C4-2B (cell line): ENCODE measurements around the gene THEM5.

Source experiments
- H3K27ac ChIP-seq: fragments of 450-650 bp; 2 replicates; pipeline ENCODE4 v1.5.1; 2017
- ZFX ChIP-seq: fragments of 450-650 bp; IDR thresholded peaks from 2 replicates; pipeline ENCODE4 v1.6.1; 2017
- TF ChIP-seq, protein P1 (sequence below): fragments of 450-650 bp; conservative IDR thresholded peaks from 2 replicates; pipeline ENCODE4 v1.5.1; 2017; ENCODE audit warnings: mild to moderate bottlenecking

The THEM5 gene

DNA sequence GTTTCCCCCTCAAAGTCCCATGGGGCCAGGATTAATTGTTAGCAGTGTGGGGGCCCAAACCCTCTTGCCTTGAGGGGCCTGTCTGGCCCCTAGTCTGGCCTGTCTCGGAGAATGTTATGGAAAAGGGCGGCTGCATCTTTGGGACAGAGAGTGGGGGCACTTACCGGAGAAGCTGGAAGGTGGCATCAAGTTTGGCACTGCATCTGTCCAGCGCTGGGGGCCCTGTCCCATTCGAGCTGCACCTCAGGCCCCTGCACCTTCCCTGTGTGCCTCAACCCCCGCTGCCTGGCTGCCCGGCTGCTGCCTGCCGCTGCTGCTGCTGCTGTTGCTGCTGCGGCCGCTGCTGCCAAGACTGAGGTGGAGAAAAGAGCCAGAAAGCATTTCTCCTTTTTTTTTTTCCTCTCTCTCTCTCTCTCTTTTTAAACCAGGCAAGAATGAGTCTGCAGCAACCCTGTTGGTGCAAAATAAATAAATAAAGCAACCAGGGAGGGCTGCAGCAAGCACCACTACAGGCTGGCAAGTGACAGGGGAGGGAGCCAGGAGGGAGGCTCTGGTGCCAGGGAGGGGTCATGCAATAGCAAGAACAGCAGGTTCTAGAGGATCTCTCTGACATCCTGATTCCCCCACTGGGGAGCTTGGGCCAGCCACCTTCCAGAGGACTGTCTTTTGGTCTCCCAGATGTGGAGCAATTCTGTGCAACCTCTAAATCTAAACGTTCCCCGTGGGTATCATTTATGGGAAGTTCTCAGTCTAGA lies 48.3 kb downstream of the THEM5 start, which contains the start of gene LINGO4:
Gene LINGO4, minus strand, starts transcription at position 354 of the 755 bp plus-strand sequence. CDS start 2,715 bp downstream, outside the sequence.
- no peak within 1 kb of the TSS for H3K27ac ChIP-seq
- TF ChIP-seq, protein P1, sequence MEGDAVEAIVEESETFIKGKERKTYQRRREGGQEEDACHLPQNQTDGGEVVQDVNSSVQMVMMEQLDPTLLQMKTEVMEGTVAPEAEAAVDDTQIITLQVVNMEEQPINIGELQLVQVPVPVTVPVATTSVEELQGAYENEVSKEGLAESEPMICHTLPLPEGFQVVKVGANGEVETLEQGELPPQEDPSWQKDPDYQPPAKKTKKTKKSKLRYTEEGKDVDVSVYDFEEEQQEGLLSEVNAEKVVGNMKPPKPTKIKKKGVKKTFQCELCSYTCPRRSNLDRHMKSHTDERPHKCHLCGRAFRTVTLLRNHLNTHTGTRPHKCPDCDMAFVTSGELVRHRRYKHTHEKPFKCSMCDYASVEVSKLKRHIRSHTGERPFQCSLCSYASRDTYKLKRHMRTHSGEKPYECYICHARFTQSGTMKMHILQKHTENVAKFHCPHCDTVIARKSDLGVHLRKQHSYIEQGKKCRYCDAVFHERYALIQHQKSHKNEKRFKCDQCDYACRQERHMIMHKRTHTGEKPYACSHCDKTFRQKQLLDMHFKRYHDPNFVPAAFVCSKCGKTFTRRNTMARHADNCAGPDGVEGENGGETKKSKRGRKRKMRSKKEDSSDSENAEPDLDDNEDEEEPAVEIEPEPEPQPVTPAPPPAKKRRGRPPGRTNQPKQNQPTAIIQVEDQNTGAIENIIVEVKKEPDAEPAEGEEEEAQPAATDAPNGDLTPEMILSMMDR, result no peak
- no peak for TF ChIP-seq ZFX

DNA sequence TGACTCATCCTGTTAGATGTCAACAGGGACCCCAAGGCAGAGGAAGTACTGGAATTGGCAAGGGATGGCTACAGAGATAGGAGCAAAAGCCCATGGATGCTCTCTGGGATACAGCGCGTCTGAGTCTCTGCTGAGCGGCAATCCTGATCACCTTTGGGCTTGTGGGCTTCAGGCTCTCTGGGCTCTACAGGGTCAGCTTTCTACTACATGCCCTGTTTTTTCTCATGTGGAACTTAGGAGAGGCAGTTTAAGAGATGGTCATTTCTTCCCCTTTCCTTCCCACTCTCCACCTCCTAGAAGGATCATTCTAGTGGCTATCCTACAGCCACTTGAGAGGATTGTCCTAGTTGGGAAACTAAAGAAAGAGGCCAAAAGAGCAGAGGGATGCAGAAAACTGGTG lies 49.6 kb downstream of the THEM5 start:
- H3K27ac ChIP-seq, result no peak overlapping the region
- TF ChIP-seq, protein P1, result no peak
- TF ChIP-seq ZFX, result no peak

DNA sequence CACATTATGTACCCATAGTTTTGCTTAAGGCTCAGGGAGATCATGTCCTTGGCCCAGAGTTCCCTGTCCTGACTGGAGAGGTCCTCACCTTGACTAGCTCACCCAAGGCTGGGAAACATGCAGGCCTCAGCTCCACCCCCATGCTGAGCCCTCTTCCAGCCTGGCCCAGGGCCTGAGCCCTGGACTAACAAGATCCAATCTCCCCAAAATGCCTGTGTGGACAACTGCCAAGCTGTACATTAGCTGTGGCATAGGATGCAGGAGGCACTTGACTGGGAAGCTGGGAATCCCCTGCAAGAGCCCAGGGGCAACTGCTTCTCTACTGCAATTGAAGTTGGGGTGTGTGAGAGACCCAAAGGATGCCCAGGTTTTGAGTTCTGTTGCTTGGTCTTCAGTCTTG lies 50.3 kb downstream of the THEM5 start:
- no peak overlapping the region for H3K27ac ChIP-seq
- no peak for TF ChIP-seq ZFX
- TF ChIP-seq, protein P1, result no peak

DNA sequence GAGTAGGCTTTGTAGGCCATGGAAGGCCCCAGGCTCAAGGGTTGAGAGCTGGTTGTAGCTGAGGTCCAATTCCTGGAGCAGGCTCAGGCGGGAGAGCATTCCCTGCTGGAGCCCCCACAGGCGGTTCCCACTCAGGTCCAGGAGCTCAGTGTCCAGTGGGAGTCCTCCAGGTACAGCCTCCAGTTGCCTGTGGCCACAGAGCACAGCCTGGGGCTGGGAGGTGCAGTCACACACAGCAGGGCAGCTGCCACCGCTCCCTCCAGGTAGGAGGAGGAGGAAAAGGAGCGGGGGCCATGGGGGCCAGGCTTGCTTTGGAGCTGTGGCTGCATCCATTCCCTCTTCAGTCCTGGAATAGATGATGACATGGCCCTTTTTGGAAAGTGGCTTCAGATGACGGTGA lies 51.1 kb downstream of the THEM5 start:
- TF ChIP-seq, protein P1, result no peak
- TF ChIP-seq ZFX, result no peak
- H3K27ac ChIP-seq, result no peak overlapping the region

DNA sequence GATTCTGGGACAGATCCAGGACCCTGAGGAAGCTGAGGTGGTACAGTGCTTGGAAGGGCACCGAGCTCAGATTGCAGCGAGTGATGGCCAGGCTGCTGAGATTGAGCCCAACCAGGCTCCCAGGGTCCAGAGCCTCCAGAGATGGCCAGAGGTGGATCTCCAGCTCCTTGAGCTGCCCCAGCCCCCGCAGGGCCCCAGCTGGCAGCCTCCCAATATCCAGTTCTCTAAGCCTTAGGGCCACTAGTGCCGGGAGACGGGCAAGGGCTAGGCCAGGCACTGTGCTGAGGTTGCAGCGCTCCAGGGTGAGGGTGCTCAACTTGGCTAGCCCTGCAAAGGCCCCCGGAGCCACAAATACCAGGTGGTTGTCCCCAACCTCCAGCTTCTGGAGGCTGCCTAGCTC lies 51.7 kb downstream of the THEM5 start:
- TF ChIP-seq ZFX, result no peak
- TF ChIP-seq, protein P1, result no peak
- no peak overlapping the region for H3K27ac ChIP-seq

DNA sequence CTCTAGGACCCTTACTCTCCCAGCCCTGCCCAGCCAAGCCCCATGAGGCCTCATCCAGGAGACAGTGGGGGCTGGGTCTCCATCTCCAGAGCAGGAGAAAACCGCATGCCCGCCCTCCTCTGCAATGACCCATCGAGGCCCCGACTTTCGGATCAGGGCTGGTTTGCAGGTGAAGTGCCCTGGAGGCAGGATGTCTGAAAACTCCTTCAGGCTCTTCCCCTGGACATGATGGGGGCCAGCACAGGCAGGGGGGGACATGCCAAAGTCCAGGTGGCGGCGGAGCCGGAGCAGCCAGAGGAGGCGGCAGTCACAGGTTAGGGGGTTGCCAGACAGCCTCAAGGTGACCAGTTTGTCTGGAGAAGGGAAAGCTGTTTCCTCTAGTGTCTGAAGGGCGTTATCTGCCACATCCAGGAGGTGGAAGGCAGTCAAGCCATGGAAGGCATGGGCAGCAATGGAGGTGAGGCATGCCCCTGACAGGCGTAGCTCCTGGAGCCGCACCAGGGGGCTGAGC lies 52.1 kb downstream of the THEM5 start:
- TF ChIP-seq ZFX, result no peak
- TF ChIP-seq, protein P1, result no peak

DNA sequence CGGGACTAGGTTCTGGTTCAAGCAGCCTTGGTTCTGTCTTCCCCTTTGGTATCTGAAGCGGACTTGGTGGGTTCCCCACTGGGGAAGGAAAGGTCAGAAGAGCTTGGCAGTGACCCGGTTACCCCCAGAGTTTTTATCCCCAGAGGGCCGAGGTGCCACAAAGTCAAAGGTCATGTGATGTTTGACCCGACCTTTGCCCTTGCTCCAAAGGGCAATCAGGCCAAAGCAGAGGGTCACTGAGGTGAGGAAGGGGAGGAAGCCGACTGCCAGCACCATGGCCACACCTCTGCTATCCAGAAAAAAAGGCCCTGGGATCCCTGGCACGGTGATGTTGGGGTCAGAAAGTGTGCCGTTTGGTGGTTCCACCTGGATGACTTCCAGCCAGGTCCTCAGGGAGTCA lies 52.7 kb downstream of the THEM5 start:
- no peak overlapping the region for H3K27ac ChIP-seq
- TF ChIP-seq, protein P1, result no peak
- TF ChIP-seq ZFX, result no peak

More for the DNA sequence above, 52.1 kb downstream of the THEM5 start:
- H3K27ac ChIP-seq, result no peak overlapping the region
